ENCODE data around the gene GBX1. TPM values are rescaled to one million over a fixed set of nuclear protein-coding genes. Genes with fewer than 3 reads are reported as not detected.

GBX1 gene
- total and polyA plus RNA-seq, 9 donors: 0.44 to 2.5 (median 1.5) TPM

- Histone ChIP-seq H3K4me1 (ENCODE audit: control insufficient read depth, insufficient read depth, low read length) (peaks cover 51% of the 10 kb centered on the region), H3K27ac (ENCODE audit: low read length) (no peak overlapping the region), H3K9me3 (replicated peaks; ENCODE audit: control insufficient read depth, low read depth, low read length) (no peaks in the 10 kb centered on the region), H3K36me3 (ENCODE audit: control insufficient read depth, insufficient read depth, low read length) (peaks cover 85% of the 10 kb centered on the region), H3K4me3 (ENCODE audit: low read length) (no peak overlapping the region), H3K27me3 (ENCODE audit: control insufficient read depth, insufficient read depth, low read length) (no peaks in the 10 kb centered on the region)
- no peak for DNase-seq
- 69% methylated on average over 3 of the region's 9 CpGs for WGBS (ENCODE audit: insufficient coverage)
Observed at GRCh38 chr7:151139791-151140190, 27.7 kb downstream of the GBX1 start.

DNA sequence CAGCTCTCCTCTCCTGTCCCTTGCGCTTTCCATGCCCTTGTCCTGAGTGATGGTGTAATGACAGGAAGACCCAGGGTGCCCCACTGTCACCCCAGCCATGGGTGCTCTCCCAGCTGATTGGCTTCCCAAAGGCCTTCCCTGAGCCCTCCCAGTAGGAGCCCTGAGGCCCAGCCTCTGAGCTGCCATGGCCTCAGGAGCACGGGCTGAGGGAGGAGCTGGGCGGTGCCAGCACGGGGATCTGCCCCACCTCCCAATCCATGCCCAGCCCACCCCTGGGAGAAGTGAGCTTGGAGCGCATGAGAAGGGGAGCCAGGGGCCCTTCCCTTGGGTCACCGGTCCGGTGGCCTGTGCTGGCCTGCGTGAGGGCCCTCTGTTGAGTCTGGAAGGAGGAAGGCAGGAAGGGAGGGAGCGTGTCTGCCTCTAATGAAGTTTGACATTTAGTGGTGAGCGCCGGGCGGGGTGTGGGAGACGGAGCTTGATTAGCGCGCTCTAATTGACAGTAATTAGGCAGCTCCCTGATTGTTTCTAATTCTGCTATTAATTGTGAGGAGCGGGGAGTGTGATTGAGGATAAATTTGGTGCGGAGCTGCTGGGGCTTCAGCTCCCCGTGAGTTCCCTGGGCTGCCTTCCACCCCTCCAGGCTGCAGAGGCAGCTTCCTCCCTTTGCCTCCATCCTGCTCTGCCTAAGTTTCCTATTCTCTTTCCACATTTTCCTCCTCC is 28.3 kb downstream of the GBX1 start:
- no peak overlapping the region for H3K27ac ChIP-seq (ENCODE audit: low read length)
- H3K4me3 ChIP-seq (ENCODE audit: low read length): no peak overlapping the region
- DNase-seq: peak; percentile 5
- no peaks in the 10 kb centered on the region for H3K9me3 ChIP-seq (replicated peaks; ENCODE audit: control insufficient read depth, low read depth, low read length)
- H3K27me3 ChIP-seq (ENCODE audit: control insufficient read depth, insufficient read depth, low read length): no peaks in the 10 kb centered on the region
- 59% methylated on average over 4 of the region's 18 CpGs for WGBS (ENCODE audit: insufficient coverage)
- peaks cover 55% of the 10 kb centered on the region for H3K4me1 ChIP-seq (ENCODE audit: control insufficient read depth, insufficient read depth, low read length)
- H3K36me3 ChIP-seq (ENCODE audit: control insufficient read depth, insufficient read depth, low read length): peaks cover 87% of the 10 kb centered on the region

DNA sequence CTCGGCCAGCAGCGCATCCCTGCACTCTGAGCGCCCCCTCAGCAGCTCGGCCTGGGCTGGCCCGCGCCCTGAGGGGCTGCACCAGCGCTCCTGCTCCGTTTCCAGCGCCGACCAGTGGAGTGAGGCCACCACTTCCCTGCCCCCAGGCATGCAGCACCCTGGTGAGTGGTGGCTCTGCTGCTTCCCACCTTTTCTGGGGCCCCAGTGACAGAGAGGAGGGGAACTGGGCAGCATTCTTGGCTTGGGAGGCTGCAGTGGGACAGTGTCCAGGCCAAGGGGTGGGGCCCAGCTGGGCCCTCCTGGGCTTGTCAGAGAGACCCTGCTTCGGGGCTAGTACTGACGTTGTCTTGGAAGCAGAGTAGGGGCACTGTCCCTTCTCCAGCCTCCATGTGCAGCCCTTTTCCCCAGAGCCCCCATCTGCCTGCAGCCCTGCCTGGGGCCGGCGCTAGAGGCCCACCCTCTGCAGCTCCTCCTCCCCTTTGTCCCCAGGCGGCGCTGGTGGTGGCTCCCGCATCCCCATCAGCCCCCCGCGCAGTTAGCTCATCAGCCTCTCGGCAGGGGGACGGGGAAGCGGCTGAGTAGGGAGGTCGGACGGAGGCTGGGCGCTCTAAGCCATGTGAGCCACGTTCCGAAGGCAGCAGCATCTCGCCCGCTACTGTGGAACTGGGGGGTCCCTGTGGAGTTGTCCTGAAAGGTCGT is 29.2 kb downstream of the GBX1 start:
- Histone ChIP-seq H3K27ac (ENCODE audit: low read length) (peak overlapping the region; percentile 20), H3K9me3 (replicated peaks; ENCODE audit: control insufficient read depth, low read depth, low read length) (no peaks in the 10 kb centered on the region), H3K36me3 (ENCODE audit: control insufficient read depth, insufficient read depth, low read length) (peaks cover 87% of the 10 kb centered on the region), H3K4me3 (ENCODE audit: low read length) (no peak overlapping the region), H3K4me1 (ENCODE audit: control insufficient read depth, insufficient read depth, low read length) (peaks cover 53% of the 10 kb centered on the region), H3K27me3 (ENCODE audit: control insufficient read depth, insufficient read depth, low read length) (no peaks in the 10 kb centered on the region)
- DNase-seq: peak; percentile 14
- WGBS (ENCODE audit: insufficient coverage): 52% methylated on average over 18 of the region's 30 CpGs

DNA sequence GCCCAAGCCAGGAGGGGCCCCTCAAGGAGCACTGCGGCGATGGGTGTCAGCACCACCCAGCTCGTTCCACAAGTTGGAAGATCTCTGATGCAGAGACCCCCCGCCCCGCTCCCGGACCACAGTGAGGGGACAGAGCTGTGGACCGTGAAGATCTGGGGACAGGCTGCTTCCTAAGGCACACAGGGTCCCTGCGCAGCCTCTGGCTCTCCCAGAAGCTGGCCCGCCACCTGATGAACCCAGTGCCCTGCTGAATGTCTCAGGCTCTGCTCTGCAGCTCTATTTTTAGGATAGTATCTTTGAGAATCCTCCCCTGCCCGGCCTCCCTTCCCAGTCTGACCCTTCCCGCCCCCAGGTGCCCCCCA is 29.7 kb downstream of the GBX1 start:
- H3K9me3 ChIP-seq (replicated peaks; ENCODE audit: control insufficient read depth, low read depth, low read length): no peaks in the 10 kb centered on the region
- peaks cover 84% of the 10 kb centered on the region for H3K36me3 ChIP-seq (ENCODE audit: control insufficient read depth, insufficient read depth, low read length)
- H3K4me1 ChIP-seq (ENCODE audit: control insufficient read depth, insufficient read depth, low read length): peaks cover 51% of the 10 kb centered on the region
- H3K4me3 ChIP-seq (ENCODE audit: low read length): no peak overlapping the region
- no peak for DNase-seq
- peak overlapping the region; percentile 72 for H3K27ac ChIP-seq (ENCODE audit: low read length)
- 72% methylated on average over 11 of the region's 11 CpGs for WGBS (ENCODE audit: insufficient coverage)
- H3K27me3 ChIP-seq (ENCODE audit: control insufficient read depth, insufficient read depth, low read length): no peaks in the 10 kb centered on the region

DNA sequence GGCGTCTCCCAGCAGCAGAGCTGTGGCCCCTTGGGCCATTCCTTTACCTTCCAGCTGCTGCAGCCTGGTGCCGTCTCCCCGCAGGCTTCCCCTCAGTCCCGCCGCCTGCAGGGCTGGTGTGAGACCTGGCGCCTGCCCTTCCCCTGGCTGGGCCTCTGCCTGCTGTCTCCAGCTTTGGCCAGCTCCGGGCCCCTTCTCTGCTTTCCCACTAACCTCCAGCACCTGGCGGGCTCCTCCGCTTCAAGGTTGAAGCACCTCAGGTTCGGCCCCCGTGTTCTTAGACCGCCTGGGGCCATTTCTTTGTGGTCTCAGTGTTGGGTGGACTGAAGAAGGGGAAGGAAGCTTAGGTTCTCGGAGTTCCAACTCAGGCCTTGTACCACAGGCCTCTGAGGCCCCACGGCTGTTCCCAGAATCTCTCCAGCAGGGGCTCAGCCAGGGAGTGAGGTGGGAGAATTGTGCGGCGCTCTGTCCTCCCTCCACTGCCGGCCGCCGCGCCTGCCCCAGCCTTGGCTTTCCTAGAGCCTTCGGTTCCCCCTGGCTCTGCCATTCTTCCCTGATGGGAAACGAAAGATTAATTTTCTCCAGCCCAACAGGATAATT is 30.3 kb downstream of the GBX1 start:
- peaks cover 51% of the 10 kb centered on the region for H3K4me1 ChIP-seq (ENCODE audit: control insufficient read depth, insufficient read depth, low read length)
- DNase-seq: peak; percentile 43
- 47% methylated on average over 6 of the region's 22 CpGs for WGBS (ENCODE audit: insufficient coverage)
- no peak overlapping the region for H3K4me3 ChIP-seq (ENCODE audit: low read length)
- no peaks in the 10 kb centered on the region for H3K9me3 ChIP-seq (replicated peaks; ENCODE audit: control insufficient read depth, low read depth, low read length)
- peak overlapping the region; percentile 72 for H3K27ac ChIP-seq (ENCODE audit: low read length)
- H3K36me3 ChIP-seq (ENCODE audit: control insufficient read depth, insufficient read depth, low read length): peaks cover 84% of the 10 kb centered on the region
- H3K27me3 ChIP-seq (ENCODE audit: control insufficient read depth, insufficient read depth, low read length): no peaks in the 10 kb centered on the region

- WGBS (ENCODE audit: insufficient coverage): 86% methylated on average over 24 of the region's 33 CpGs
- peaks cover 56% of the 10 kb centered on the region for H3K4me1 ChIP-seq (ENCODE audit: control insufficient read depth, insufficient read depth, low read length)
- no peak overlapping the region for H3K4me3 ChIP-seq (ENCODE audit: low read length)
- peak overlapping the region; percentile 72 for H3K27ac ChIP-seq (ENCODE audit: low read length)
- peaks cover 82% of the 10 kb centered on the region for H3K36me3 ChIP-seq (ENCODE audit: control insufficient read depth, insufficient read depth, low read length)
- peak; percentile 0 for DNase-seq
- no peaks in the 10 kb centered on the region for H3K9me3 ChIP-seq (replicated peaks; ENCODE audit: control insufficient read depth, low read depth, low read length)
- H3K27me3 ChIP-seq (ENCODE audit: control insufficient read depth, insufficient read depth, low read length): no peaks in the 10 kb centered on the region
Observed at GRCh38 chr7:151135866-151136843, 31.3 kb downstream of the GBX1 start.

- H3K4me3 ChIP-seq (ENCODE audit: low read length): no peak overlapping the region
- H3K27me3 ChIP-seq (ENCODE audit: control insufficient read depth, insufficient read depth, low read length): no peaks in the 10 kb centered on the region
- no peak overlapping the region for H3K27ac ChIP-seq (ENCODE audit: low read length)
- H3K4me1 ChIP-seq (ENCODE audit: control insufficient read depth, insufficient read depth, low read length): peaks cover 62% of the 10 kb centered on the region
- WGBS (ENCODE audit: insufficient coverage): 81% methylated on average over 3 of the region's 5 CpGs
- peaks cover 81% of the 10 kb centered on the region for H3K36me3 ChIP-seq (ENCODE audit: control insufficient read depth, insufficient read depth, low read length)
- H3K9me3 ChIP-seq (replicated peaks; ENCODE audit: control insufficient read depth, low read depth, low read length): no peaks in the 10 kb centered on the region
- peak; percentile 1 for DNase-seq
Observed at GRCh38 chr7:151135525-151135845, 32.0 kb downstream of the GBX1 start.

DNA sequence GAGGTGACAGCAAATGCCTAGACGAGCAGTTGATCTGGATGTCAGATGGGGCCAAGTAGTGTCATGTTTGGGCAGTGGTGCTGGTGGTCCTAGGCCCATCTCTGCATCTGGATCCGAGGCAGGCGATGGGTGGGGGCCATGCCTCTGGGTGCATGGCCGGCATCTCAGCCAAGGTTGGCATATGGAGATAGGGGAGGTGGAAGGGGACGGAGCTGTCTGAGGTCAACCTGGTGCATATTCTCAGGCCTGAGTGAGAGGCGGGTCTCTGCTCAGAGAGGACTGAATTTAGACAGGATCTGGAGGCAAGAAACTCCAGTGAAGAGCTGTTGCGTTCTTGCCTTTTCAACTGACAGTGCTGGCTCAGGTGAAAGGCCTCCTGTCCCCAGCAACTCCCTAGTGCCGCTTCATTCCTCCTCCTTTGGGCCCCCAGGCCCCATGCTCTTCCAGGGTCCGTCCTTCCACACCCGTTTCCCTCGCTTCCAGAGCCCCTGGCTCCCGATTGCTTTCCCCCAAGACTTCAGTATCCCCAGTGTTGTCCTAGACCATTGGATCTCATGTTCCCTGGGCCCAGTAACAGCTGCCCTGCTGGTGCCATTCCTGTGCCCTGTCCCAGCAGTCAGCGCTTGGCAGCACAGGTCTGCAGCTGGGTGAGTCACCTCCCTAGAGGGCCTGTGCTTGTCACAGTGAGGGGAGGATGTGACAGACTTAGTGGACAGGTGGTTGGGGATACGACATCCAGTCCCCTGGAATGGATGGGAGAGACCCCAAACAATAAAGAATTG is 32.6 kb downstream of the GBX1 start:
- H3K9me3 ChIP-seq (replicated peaks; ENCODE audit: control insufficient read depth, low read depth, low read length): no peaks in the 10 kb centered on the region
- no peak overlapping the region for H3K27ac ChIP-seq (ENCODE audit: low read length)
- H3K4me1 ChIP-seq (ENCODE audit: control insufficient read depth, insufficient read depth, low read length): peaks cover 68% of the 10 kb centered on the region
- H3K4me3 ChIP-seq (ENCODE audit: low read length): no peak overlapping the region
- DNase-seq: peak; percentile 4
- 89% methylated on average over 12 of the region's 14 CpGs for WGBS (ENCODE audit: insufficient coverage)
- no peaks in the 10 kb centered on the region for H3K27me3 ChIP-seq (ENCODE audit: control insufficient read depth, insufficient read depth, low read length)
- H3K36me3 ChIP-seq (ENCODE audit: control insufficient read depth, insufficient read depth, low read length): peaks cover 83% of the 10 kb centered on the region

DNA sequence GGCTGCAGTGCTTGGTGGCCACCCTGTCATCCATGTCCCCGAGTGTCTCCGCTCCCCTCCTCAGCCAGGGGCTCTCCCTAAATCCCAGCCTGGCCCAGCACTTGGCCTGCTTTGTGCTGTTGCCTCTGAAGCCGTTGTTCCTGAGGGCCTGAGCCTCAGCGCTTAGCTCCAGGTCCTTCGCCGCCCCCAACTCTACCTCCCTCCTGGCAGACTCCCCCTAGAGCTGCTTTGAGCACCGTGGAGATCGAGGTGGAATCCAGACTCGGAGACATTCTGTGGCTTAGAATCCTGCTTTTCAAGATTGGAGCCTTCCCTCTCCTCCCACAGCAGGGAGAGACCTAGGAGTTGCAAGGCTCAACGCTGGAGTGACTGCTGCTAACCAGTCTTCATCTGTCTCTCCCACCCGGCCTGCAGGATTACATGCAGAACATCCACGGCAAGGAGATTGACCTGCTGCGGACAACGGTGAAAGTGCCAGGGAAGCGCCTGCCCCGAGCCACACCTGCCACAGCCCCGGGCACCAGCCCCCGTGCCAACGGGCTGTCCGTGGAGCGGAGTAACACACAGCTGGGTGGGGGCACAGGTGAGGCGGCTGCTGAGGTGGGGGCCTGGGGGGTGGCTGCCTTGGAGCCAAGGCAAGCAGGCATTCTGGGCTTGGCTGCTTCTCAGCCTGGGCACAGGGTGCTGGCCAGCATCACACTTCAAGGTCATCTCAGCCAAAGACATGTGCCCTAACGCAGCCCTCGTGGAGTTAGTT is 33.3 kb downstream of the GBX1 start:
- H3K27ac ChIP-seq (ENCODE audit: low read length): no peak overlapping the region
- 90% methylated on average over 18 of the region's 24 CpGs for WGBS (ENCODE audit: insufficient coverage)
- no peaks in the 10 kb centered on the region for H3K27me3 ChIP-seq (ENCODE audit: control insufficient read depth, insufficient read depth, low read length)
- H3K4me1 ChIP-seq (ENCODE audit: control insufficient read depth, insufficient read depth, low read length): peaks cover 75% of the 10 kb centered on the region
- H3K4me3 ChIP-seq (ENCODE audit: low read length): no peak overlapping the region
- no peak for DNase-seq
- no peaks in the 10 kb centered on the region for H3K9me3 ChIP-seq (replicated peaks; ENCODE audit: control insufficient read depth, low read depth, low read length)
- peaks cover 83% of the 10 kb centered on the region for H3K36me3 ChIP-seq (ENCODE audit: control insufficient read depth, insufficient read depth, low read length)

Measured in muscle of leg (tissue), 11 donors.